Endothelial cell of umbilical vein (primary cell): ENCODE results near the gene ARPC5L. TPM values are rescaled to one million over a fixed set of nuclear protein-coding genes. Genes with fewer than 3 reads are reported as not detected.
A peak's percentile ranks its signal among the peaks of the same experiment; 100 is the strongest.

ENCODE experiments used
- BruUV-seq: library from RNA; stranded (reverse); fragments of 400-500 nt; replicated peaks from 2 replicates; lab custom pipeline; 2021; lab: Mats Ljungman, UMichigan
- CTCF ChIA-PET: fragments of 300-600, 350-600 bp; sonication (Branson Sonifier 250); formaldehyde crosslinking; loops from one replicate; lab custom pipeline; 2021; ENCODE audit warnings: antibody characterized with exemption, inconsistent platforms; lab: Charles Lee
- POLR2A ChIA-PET: fragments of 300-600, 350-600 bp; sonication (Branson Sonifier 250); formaldehyde crosslinking; loops from one replicate; lab custom pipeline; 2021; ENCODE audit warnings: antibody characterized with exemption, inconsistent platforms; lab: Charles Lee
- DNase-seq: peaks from one replicate; pipeline ENCODE4 v3.0.0-alpha.2; 2011; ENCODE audit warnings: low read depth, low spot score
- FAIRE-seq: peaks from 2 replicates; lab custom pipeline; 2011; peaks lifted over from hg19 to GRCh38; lab: Jason Lieb, UNC
- H2AFZ ChIP-seq: 2 replicates; pipeline ENCODE4 v1.6.0; 2012; ENCODE audit warnings: low read depth, low read length, control low read depth, inconsistent platforms
- H3K27ac ChIP-seq: 2 replicates; pipeline ENCODE4 v1.5.1; 2011; ENCODE audit warnings: low read depth, mild to moderate bottlenecking, control low read depth, low read length, moderate library complexity; ENCODE audit not compliant: insufficient read depth
- H3K27me3 ChIP-seq, 2 experiments: 2 replicates each; pipeline versions ENCODE4 v1.6.0 to v1.6.1; 2011; ENCODE audit warnings: low read length in 2 of 2, mixed read lengths in 1 of 2; ENCODE audit not compliant: control insufficient read depth in 2 of 2, insufficient read depth in 2 of 2
- H3K36me3 ChIP-seq, 2 experiments: 2 replicates in 1 of 2; 3 replicates in 1 of 2; pipeline ENCODE4 v1.5.1; 2011; ENCODE audit warnings: low read length in 2 of 2, mild to moderate bottlenecking in 1 of 2, moderate library complexity in 1 of 2; ENCODE audit not compliant: control insufficient read depth in 2 of 2, insufficient read depth in 2 of 2; ENCODE audit errors: extremely low read depth in 1 of 2
- H3K4me1 ChIP-seq: 3 replicates; pipeline ENCODE4 v1.5.1; 2011; ENCODE audit warnings: mild to moderate bottlenecking, low read length; ENCODE audit not compliant: control insufficient read depth, insufficient read depth; ENCODE audit errors: extremely low read depth
- H3K4me2 ChIP-seq: 2 replicates; pipeline ENCODE4 v1.6.1; 2011; ENCODE audit warnings: low read length, control low read depth, mixed read lengths; ENCODE audit not compliant: insufficient read depth
- H3K4me3 ChIP-seq, 3 experiments: fragments of 200-600 bp in 1 of 3; sonication (generic), shearing (Covaris generic) in 1 of 3; replicated peaks in 1 of 3; 2 replicates each; pipeline ENCODE4 v1.5.1; 2011 to 2016; ENCODE audit warnings: control low read depth in 3 of 3, low read length in 3 of 3, mild to moderate bottlenecking in 2 of 3, inconsistent platforms in 1 of 3, low read depth in 1 of 3, moderate library complexity in 1 of 3; ENCODE audit not compliant: insufficient read depth in 1 of 3
- H3K79me2 ChIP-seq: 2 replicates; pipeline ENCODE4 v1.6.0; 2012; ENCODE audit warnings: low read length, inconsistent platforms; ENCODE audit not compliant: control insufficient read depth, insufficient read depth
- H3K9ac ChIP-seq: replicated peaks from 2 replicates; pipeline ENCODE3; 2011; ENCODE audit warnings: low read length, control low read depth; ENCODE audit not compliant: insufficient read depth; ENCODE audit errors: extremely low read depth
- H3K9me1 ChIP-seq: replicated peaks from 3 replicates; pipeline ENCODE4 v1.6.0; 2011; ENCODE audit warnings: mild to moderate bottlenecking, low read length; ENCODE audit not compliant: control insufficient read depth, insufficient read depth; ENCODE audit errors: extremely low read depth
- H3K9me3 ChIP-seq: replicated peaks from 2 replicates; pipeline ENCODE4 v1.5.1; 2012; ENCODE audit warnings: low read length, inconsistent platforms; ENCODE audit not compliant: control insufficient read depth, insufficient read depth
- H4K20me1 ChIP-seq: replicated peaks from 2 replicates; pipeline ENCODE3; 2011; ENCODE audit warnings: mild to moderate bottlenecking, low read length; ENCODE audit not compliant: control insufficient read depth, insufficient read depth; ENCODE audit errors: extremely low read depth
- CTCF ChIP-seq, 2 donors: IDR thresholded peaks; 1 replicate in 1 of 2; 2 replicates in 1 of 2; pipeline ENCODE4 v1.5.1; 2011; ENCODE audit warnings: low read length in 2 of 2, mild to moderate bottlenecking in 2 of 2, moderate library complexity in 2 of 2, control low read depth in 1 of 2, inconsistent platforms in 1 of 2, low read depth in 1 of 2; ENCODE audit not compliant: insufficient read depth in 1 of 2; ENCODE audit errors: extremely low read depth in 1 of 2
- EZH2 ChIP-seq: IDR thresholded peaks from 2 replicates; pipeline ENCODE4 v1.6.1; 2012; ENCODE audit warnings: borderline replicate concordance, low read depth, mild to moderate bottlenecking, moderate library complexity, low read length, inconsistent platforms; ENCODE audit not compliant: severe bottlenecking
- FOS ChIP-seq: IDR thresholded peaks from 2 replicates; pipeline ENCODE4 v1.6.1; 2011; ENCODE audit warnings: mild to moderate bottlenecking, low read length, moderate library complexity, borderline replicate concordance; ENCODE audit not compliant: insufficient read depth
- GATA2 ChIP-seq: IDR thresholded peaks from 2 replicates; pipeline ENCODE4 v1.7.0; 2011; ENCODE audit warnings: low read depth, mild to moderate bottlenecking, moderate library complexity, mixed read lengths, low read length; ENCODE audit not compliant: insufficient read length, insufficient read depth
- JUN ChIP-seq: IDR thresholded peaks from 2 replicates; pipeline ENCODE4 v1.6.1; 2011; ENCODE audit warnings: borderline replicate concordance, low read depth; ENCODE audit not compliant: insufficient read length, insufficient read depth
- MYC ChIP-seq: IDR thresholded peaks from one replicate; pipeline ENCODE4 v1.6.1; 2011; ENCODE audit warnings: mild to moderate bottlenecking, low read depth, low read length
- dilution Hi-C: fragments of 300-500 bp; cut with MboI; formaldehyde crosslinking; loops from one replicate; pipeline ENCODE4 v1.15.0; 2019; ENCODE audit warnings: low sequenced_read_pairs; ENCODE audit not compliant: extremely low pct_ligation_motif_present
- intact Hi-C: fragments of 100-400 bp; cut with micrococcal nuclease; formaldehyde crosslinking; loops from one replicate; pipeline ENCODE4 v1.10.0; 2022
- polyA plus RNA-seq, 4 experiments: library from polyadenylated mRNA; depleted of rRNA in 3 of 4; stranded (reverse) in 3 of 4; unstranded in 1 of 4; fragments of >200 nt; gene quantifications; 2 replicates each; pipeline versions ENCODE4 v1.2.1 to v1.2.3, GENCODE V29; 2011 to 2012; ENCODE audit warnings: missing spikeins in 1 of 4
- total RNA-seq: library from RNA; stranded (reverse); gene quantifications from 2 replicates; pipeline ENCODE4 v1.2.3, GENCODE V29; 2021

The ARPC5L gene
- total and polyA plus RNA-seq, 2 donors (not counting 3 experiments of a cell fraction or from before 2014, with no cell fraction given): 60.7 to 68.1 TPM

DNA sequence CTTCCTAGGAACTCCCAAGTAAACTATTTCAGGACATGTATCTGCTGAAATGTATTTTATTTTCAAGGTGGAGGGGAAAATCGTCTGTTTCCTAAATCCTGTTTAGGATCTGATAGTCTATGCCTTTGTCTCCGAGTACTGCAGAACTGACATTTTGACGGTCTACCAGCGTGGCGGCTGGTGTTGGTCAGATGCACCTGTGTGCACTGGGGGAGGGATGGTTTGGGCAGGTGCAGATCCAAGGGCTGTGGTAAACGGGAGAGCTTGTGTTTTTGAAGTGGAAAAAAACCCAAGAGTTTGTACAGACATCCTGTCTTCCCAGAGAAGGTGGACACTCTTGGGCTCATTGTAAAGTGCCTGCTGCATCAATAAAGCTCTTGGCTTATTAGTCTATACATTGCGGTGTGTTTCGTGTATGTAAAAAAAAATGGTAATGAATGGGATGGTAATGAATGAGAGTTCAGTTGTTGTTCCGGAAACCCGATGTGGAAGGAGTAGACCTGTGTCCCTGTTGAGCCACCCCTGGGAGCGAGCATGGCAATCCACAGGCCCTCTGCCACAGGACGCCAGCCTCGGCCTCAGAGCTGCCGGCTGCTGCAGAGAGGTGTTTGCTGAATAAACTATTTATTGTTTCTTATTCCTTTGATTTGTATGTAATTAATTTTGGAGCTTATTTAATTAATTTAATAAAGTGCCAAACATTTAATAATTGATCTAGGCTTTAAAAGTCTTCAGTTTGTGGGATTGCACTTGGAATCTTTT, 15.3 kb downstream of the ARPC5L start:
- H3K9me1 ChIP-seq: no peaks in the 10 kb centered on the region
- no peak overlapping the region for H3K9ac ChIP-seq
- TF ChIP-seq EZH2 (no peak), FOS (no peak), MYC (no peak), GATA2 (no peak), JUN (no peak), CTCF (IDR thresholded peaks at IDR 0.05; ENCODE audit: extremely low read depth in 1 of 2, insufficient read depth in 1 of 2, low read depth in 1 of 2, low read length in 2 of 2) (no peak)
- H3K9me3 ChIP-seq: no peaks in the 10 kb centered on the region
- H3K4me2 ChIP-seq: no peak overlapping the region
- ChIA-PET POLR2A (interaction anchor here (0.6 kb wide), 1 partner anchor 15 kb away, joined by 4 read pairs; no protein-coding TSS in a partner anchor), CTCF (interaction anchor here (0.8 to 2.0 kb wide), 7 partner anchors 14 to 266 kb away, joined by 3 to 6 read pairs (median 3); partner anchors contain the start of genes OLFML2A and SCAI)
- DNase-seq: no peak
- peaks cover 33 to 48% of the 10 kb centered on the region in 2 experiments for H3K36me3 ChIP-seq
- peaks cover 6% of the 10 kb centered on the region for H3K4me1 ChIP-seq
- H3K79me2 ChIP-seq: peaks cover 40% of the 10 kb centered on the region
- no peak overlapping the region for H2AFZ ChIP-seq
- FAIRE-seq: no peak
- H4K20me1 ChIP-seq: no peaks in the 10 kb centered on the region
- H3K27ac ChIP-seq: no peak overlapping the region
- H3K4me3 ChIP-seq: no peak overlapping the region
- dilution Hi-C loops (no loop called here), intact Hi-C loops (no loop called here)
- BruUV-seq: TSS peak; percentile 20
- no peaks in the 10 kb centered on the region for H3K27me3 ChIP-seq
